ENCODE measurements around the gene MIER2.

Gene MIER2

DNA sequence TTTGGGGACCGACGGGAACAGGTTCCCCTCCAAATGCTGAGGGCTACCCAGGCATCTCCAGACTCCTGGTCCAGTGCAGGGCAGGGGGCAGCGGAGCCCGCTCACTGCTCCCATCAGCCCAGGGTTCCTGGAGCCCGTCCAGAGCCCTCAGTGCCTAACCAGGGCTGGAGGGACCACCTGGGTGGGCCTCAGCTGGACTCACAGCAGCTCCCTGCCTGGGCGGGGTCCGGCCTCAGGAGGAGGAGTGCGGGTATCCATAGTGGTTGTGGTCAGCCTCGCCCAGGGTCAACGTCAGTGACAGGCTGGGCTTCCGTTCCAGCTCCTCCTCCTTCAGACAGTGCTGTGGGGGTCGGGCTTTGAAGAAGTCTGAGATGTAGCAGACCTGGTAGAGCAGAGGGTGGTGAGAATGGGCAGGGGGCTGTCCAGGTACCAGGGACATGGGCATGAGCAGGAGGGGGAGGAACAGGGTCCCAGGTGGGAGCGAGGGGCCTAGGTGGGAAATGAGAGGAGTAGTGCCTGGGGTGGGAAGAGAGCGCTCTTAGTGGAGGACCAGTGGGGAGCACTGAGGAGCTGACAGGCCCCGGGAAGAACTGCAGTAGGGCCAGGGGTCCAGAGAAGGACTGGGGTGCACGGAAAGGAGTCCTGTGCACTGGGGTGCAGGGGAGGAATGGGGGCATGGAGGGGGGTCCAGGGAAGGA is 63.3 kb downstream of the MIER2 start:
- no peak overlapping the region for H3K23ac ChIP-seq (ENCODE audit: low read depth, low read length, poor library complexity)
- no peak overlapping the region for H2AK5ac ChIP-seq (ENCODE audit: low read depth, low read length)
- H3K79me1 ChIP-seq (ENCODE audit: low read depth, low read length) = no peaks in the 10 kb centered on the region
- H3K27me3 ChIP-seq (ENCODE audit: control insufficient read depth in 3 of 3, insufficient read depth in 3 of 3, low read depth in 1 of 3, low read length in 3 of 3) = peaks cover 0 to 25% (median 14%) of the 10 kb centered on the region in 3 experiments
- H3K4me2 ChIP-seq (ENCODE audit: insufficient read depth, low read length, poor library complexity, severe bottlenecking) = no peak overlapping the region
- H2BK15ac ChIP-seq (ENCODE audit: low read length) = no peak overlapping the region
- H3K9ac ChIP-seq (ENCODE audit: low read depth, low read length, poor library complexity) = no peak overlapping the region
- no peak overlapping the region for H2BK5ac ChIP-seq (ENCODE audit: low read length)
- no peaks in the 10 kb centered on the region for H3K9me3 ChIP-seq (replicated peaks in 1 of 2; ENCODE audit: control insufficient read depth in 2 of 2, insufficient read depth in 1 of 2, low read depth in 1 of 2, low read length in 2 of 2)
- no peak overlapping the region for H3K14ac ChIP-seq (ENCODE audit: low read length)
- no peak overlapping the region for H3K4me3 ChIP-seq (ENCODE audit: low read length in 2 of 2)
- H3K4me1 ChIP-seq (ENCODE audit: control insufficient read depth in 2 of 2, insufficient read depth in 1 of 2, low read depth in 1 of 2, low read length in 2 of 2) = peaks cover 9 to 14% of the 10 kb centered on the region in 2 donors
- H3K36me3 ChIP-seq (replicated peaks in 1 of 2; ENCODE audit: control insufficient read depth in 2 of 2, insufficient read depth in 2 of 2, low read length in 2 of 2) = no peaks in the 10 kb centered on the region
- no peak overlapping the region for H2BK12ac ChIP-seq (ENCODE audit: low read length)
- H3K18ac ChIP-seq (ENCODE audit: low read length) = peak overlapping the region; percentile 50
- no peak overlapping the region for H3K27ac ChIP-seq (replicated peaks; ENCODE audit: low read length)
- DNase-seq (ENCODE audit: low spot score) = no peak
- WGBS, 2 donors (ENCODE audit: extremely low coverage in 2 of 2, insufficient read length in 2 of 2, insufficient replicate concordance in 1 of 2) = no CpG with 5 or more reads among the region's 16 CpGs
- H2BK120ac ChIP-seq (ENCODE audit: low read depth, low read length) = no peak overlapping the region
- no peak overlapping the region for H2AFZ ChIP-seq (ENCODE audit: low read length)
- no peak overlapping the region for H3K4ac ChIP-seq (ENCODE audit: low read length)
- H4K91ac ChIP-seq (ENCODE audit: low read depth, low read length, poor library complexity) = no peak overlapping the region
- no peak overlapping the region for H4K8ac ChIP-seq (ENCODE audit: low read depth, low read length)

DNA sequence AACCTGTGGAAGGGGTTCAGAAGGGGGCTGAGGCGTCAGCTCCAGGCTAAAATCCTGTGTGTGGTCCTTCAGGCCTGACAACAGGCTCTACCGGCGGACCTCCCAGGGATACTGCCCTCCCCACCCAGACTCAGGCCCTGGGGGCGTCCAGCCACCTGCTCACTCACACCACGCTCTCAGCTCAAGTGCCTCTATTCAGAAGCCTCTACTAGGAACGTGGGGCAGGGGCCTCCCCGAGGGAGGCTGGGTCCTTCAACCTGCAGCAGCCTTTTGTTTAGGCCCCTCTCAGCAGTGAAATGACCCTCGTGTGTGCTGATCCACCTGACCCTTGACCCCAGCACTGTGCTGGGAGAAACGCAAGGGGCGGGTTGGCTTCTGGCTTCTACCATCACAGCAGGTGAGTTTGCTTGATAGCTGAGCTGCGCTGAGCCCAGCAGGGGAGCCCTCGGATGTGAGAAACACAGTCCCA is 64.0 kb downstream of the MIER2 start:
- no peak overlapping the region for H3K14ac ChIP-seq (ENCODE audit: low read length)
- no peaks in the 10 kb centered on the region for H3K36me3 ChIP-seq (replicated peaks in 1 of 2; ENCODE audit: control insufficient read depth in 2 of 2, insufficient read depth in 2 of 2, low read length in 2 of 2)
- H4K8ac ChIP-seq (ENCODE audit: low read depth, low read length) = no peak overlapping the region
- H3K79me1 ChIP-seq (ENCODE audit: low read depth, low read length) = no peaks in the 10 kb centered on the region
- H3K27ac ChIP-seq (replicated peaks; ENCODE audit: low read length) = no peak overlapping the region
- H3K4me3 ChIP-seq (ENCODE audit: low read length in 2 of 2) = no peak overlapping the region
- H3K9ac ChIP-seq (ENCODE audit: low read depth, low read length, poor library complexity) = no peak overlapping the region
- H4K91ac ChIP-seq (ENCODE audit: low read depth, low read length, poor library complexity) = no peak overlapping the region
- no CpG with 5 or more reads among the region's 12 CpGs for WGBS, 2 donors (ENCODE audit: extremely low coverage in 2 of 2, insufficient read length in 2 of 2, insufficient replicate concordance in 1 of 2)
- peaks cover 0 to 25% (median 14%) of the 10 kb centered on the region in 3 experiments for H3K27me3 ChIP-seq (ENCODE audit: control insufficient read depth in 3 of 3, insufficient read depth in 3 of 3, low read depth in 1 of 3, low read length in 3 of 3)
- no peak overlapping the region for H3K4me2 ChIP-seq (ENCODE audit: insufficient read depth, low read length, poor library complexity, severe bottlenecking)
- no peaks in the 10 kb centered on the region for H3K9me3 ChIP-seq (replicated peaks in 1 of 2; ENCODE audit: control insufficient read depth in 2 of 2, insufficient read depth in 1 of 2, low read depth in 1 of 2, low read length in 2 of 2)
- DNase-seq (ENCODE audit: low spot score) = peak; percentile 56
- no peak overlapping the region for H2BK12ac ChIP-seq (ENCODE audit: low read length)
- no peak overlapping the region for H2BK15ac ChIP-seq (ENCODE audit: low read length)
- H3K4me1 ChIP-seq (ENCODE audit: control insufficient read depth in 2 of 2, insufficient read depth in 1 of 2, low read depth in 1 of 2, low read length in 2 of 2) = peaks cover 9 to 14% of the 10 kb centered on the region in 2 donors
- H3K18ac ChIP-seq (ENCODE audit: low read length) = no peak overlapping the region
- no peak overlapping the region for H3K4ac ChIP-seq (ENCODE audit: low read length)
- no peak overlapping the region for H2BK120ac ChIP-seq (ENCODE audit: low read depth, low read length)
- no peak overlapping the region for H2BK5ac ChIP-seq (ENCODE audit: low read length)
- no peak overlapping the region for H2AK5ac ChIP-seq (ENCODE audit: low read depth, low read length)
- no peak overlapping the region for H3K23ac ChIP-seq (ENCODE audit: low read depth, low read length, poor library complexity)
- no peak overlapping the region for H2AFZ ChIP-seq (ENCODE audit: low read length)

DNA sequence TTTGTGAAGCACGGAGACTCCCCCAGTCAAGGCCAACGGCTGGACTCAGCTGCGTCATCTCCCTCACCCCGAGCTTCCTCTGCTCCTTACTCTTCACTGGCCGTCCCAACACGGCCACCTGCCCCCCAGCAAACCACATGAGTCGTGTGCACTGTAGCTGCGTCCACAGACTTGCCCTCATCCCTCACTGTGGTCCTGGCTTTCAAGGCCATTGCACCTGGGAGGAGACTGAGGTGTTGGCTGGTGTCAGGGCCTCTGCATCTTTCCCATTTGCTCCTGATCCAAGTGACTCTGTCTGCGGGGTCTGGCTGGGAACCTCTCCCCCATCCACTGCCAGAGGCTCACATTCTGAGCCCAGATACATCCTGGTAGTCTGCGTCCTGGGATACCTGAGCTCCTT is 64.9 kb downstream of the MIER2 start:
- Histone ChIP-seq H3K9ac (ENCODE audit: low read depth, low read length, poor library complexity) (no peak overlapping the region), H2BK5ac (ENCODE audit: low read length) (no peak overlapping the region), H2BK120ac (ENCODE audit: low read depth, low read length) (no peak overlapping the region), H3K14ac (ENCODE audit: low read length) (no peak overlapping the region), H3K23ac (ENCODE audit: low read depth, low read length, poor library complexity) (no peak overlapping the region), H3K4me3 (ENCODE audit: low read length in 2 of 2) (no peak overlapping the region), H3K4me1 (ENCODE audit: control insufficient read depth in 2 of 2, insufficient read depth in 1 of 2, low read depth in 1 of 2, low read length in 2 of 2) (peaks cover 9 to 14% of the 10 kb centered on the region in 2 donors), H4K91ac (ENCODE audit: low read depth, low read length, poor library complexity) (no peak overlapping the region), H3K27ac (replicated peaks; ENCODE audit: low read length) (no peak overlapping the region), H3K36me3 (replicated peaks in 1 of 2; ENCODE audit: control insufficient read depth in 2 of 2, insufficient read depth in 2 of 2, low read length in 2 of 2) (no peaks in the 10 kb centered on the region), H2BK15ac (ENCODE audit: low read length) (no peak overlapping the region), H3K4me2 (ENCODE audit: insufficient read depth, low read length, poor library complexity, severe bottlenecking) (no peak overlapping the region), H3K9me3 (replicated peaks in 1 of 2; ENCODE audit: control insufficient read depth in 2 of 2, insufficient read depth in 1 of 2, low read depth in 1 of 2, low read length in 2 of 2) (no peaks in the 10 kb centered on the region), H3K79me1 (ENCODE audit: low read depth, low read length) (no peaks in the 10 kb centered on the region), H3K18ac (ENCODE audit: low read length) (no peak overlapping the region), H3K4ac (ENCODE audit: low read length) (no peak overlapping the region), H2BK12ac (ENCODE audit: low read length) (no peak overlapping the region), H4K8ac (ENCODE audit: low read depth, low read length) (no peak overlapping the region), H2AFZ (ENCODE audit: low read length) (no peak overlapping the region), H3K27me3 (ENCODE audit: control insufficient read depth in 3 of 3, insufficient read depth in 3 of 3, low read depth in 1 of 3, low read length in 3 of 3) (peaks cover 0 to 29% (median 14%) of the 10 kb centered on the region in 3 experiments), H2AK5ac (ENCODE audit: low read depth, low read length) (no peak overlapping the region)
- DNase-seq (ENCODE audit: low spot score) = no peak
- no CpG with 5 or more reads among the region's 10 CpGs for WGBS, 2 donors (ENCODE audit: extremely low coverage in 2 of 2, insufficient read length in 2 of 2, insufficient replicate concordance in 1 of 2)

DNA sequence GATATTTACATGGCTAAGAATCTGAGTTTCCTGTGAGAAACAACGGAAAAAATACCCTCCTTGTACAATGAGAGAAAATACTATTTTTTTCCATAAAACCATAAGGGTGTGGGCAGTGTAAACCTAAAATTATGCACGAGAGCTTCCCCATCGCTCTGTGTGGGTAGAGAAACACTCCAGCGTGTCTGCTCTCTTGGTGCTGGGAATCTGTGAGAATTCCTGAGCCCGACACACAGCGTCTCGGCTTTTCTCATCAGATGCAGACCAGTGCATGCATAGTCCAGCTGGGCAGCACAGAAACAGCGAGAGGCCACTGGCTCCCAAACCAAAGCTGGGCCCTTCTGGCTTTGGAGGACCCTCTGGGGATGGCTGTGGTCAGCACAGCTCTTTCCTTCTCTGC is 65.4 kb downstream of the MIER2 start:
- Histone ChIP-seq H3K27me3 (ENCODE audit: control insufficient read depth in 3 of 3, insufficient read depth in 3 of 3, low read depth in 1 of 3, low read length in 3 of 3) (peaks cover 0 to 29% (median 14%) of the 10 kb centered on the region in 3 experiments), H3K9ac (ENCODE audit: low read depth, low read length, poor library complexity) (no peak overlapping the region), H2BK5ac (ENCODE audit: low read length) (no peak overlapping the region), H4K8ac (ENCODE audit: low read depth, low read length) (no peak overlapping the region), H3K79me1 (ENCODE audit: low read depth, low read length) (no peaks in the 10 kb centered on the region), H3K9me3 (replicated peaks in 1 of 2; ENCODE audit: control insufficient read depth in 2 of 2, insufficient read depth in 1 of 2, low read depth in 1 of 2, low read length in 2 of 2) (no peaks in the 10 kb centered on the region), H3K36me3 (replicated peaks in 1 of 2; ENCODE audit: control insufficient read depth in 2 of 2, insufficient read depth in 2 of 2, low read length in 2 of 2) (no peaks in the 10 kb centered on the region), H2BK12ac (ENCODE audit: low read length) (no peak overlapping the region), H3K4me3 (ENCODE audit: low read length in 2 of 2) (no peak overlapping the region), H3K27ac (replicated peaks; ENCODE audit: low read length) (no peak overlapping the region), H3K4ac (ENCODE audit: low read length) (no peak overlapping the region), H3K18ac (ENCODE audit: low read length) (no peak overlapping the region), H3K23ac (ENCODE audit: low read depth, low read length, poor library complexity) (no peak overlapping the region), H3K4me1 (ENCODE audit: control insufficient read depth in 2 of 2, insufficient read depth in 1 of 2, low read depth in 1 of 2, low read length in 2 of 2) (peaks cover 9 to 14% of the 10 kb centered on the region in 2 donors), H2BK15ac (ENCODE audit: low read length) (no peak overlapping the region), H2AK5ac (ENCODE audit: low read depth, low read length) (no peak overlapping the region), H4K91ac (ENCODE audit: low read depth, low read length, poor library complexity) (no peak overlapping the region), H3K4me2 (ENCODE audit: insufficient read depth, low read length, poor library complexity, severe bottlenecking) (no peak overlapping the region), H3K14ac (ENCODE audit: low read length) (no peak overlapping the region), H2AFZ (ENCODE audit: low read length) (no peak overlapping the region), H2BK120ac (ENCODE audit: low read depth, low read length) (no peak overlapping the region)
- DNase-seq (ENCODE audit: low spot score) = no peak
- WGBS, 2 donors (ENCODE audit: extremely low coverage in 2 of 2, insufficient read length in 2 of 2, insufficient replicate concordance in 1 of 2) = no CpG with 5 or more reads among the region's 8 CpGs
